ENCODE measurements around the gene ASIC3. TPM values are rescaled to one million over a fixed set of nuclear protein-coding genes. Genes with fewer than 3 reads are reported as not detected.

The ASIC3 gene
- total and polyA plus RNA-seq, 2 experiments from 2014 or later = 0.26 to 1.1 TPM

DNA sequence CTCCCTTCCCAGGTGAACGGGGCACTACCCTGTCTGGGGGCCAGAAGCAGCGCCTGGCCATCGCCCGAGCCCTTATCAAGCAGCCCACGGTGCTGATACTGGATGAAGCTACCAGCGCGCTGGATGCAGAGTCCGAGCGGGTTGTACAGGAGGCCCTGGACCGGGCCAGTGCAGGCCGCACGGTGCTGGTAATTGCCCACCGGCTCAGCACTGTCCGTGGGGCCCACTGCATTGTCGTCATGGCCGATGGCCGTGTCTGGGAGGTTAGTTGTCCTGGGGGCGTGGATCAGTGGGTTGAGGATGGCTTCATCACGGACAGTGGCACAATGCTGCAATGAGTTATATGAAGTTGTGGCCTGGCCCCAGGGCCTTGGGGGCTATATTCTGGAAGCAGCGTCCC is 4.4 kb upstream of the ASIC3 start:
- no peak for DNase-seq
- no peaks in the 10 kb centered on the region for H3K9me2 ChIP-seq (ENCODE audit: insufficient read depth)
- WGBS, 2 experiments (ENCODE audit: low coverage in 1 of 2, low lambda C conversion rate in 2 of 2, missing lambda C conversion rate in 2 of 2) = 94 to 95% methylated on average over 20 of the region's 20 CpGs
- in situ Hi-C loops (cut with MboI) = no loop called here
- no peaks in the 10 kb centered on the region for H3K36me3 ChIP-seq (ENCODE audit: low read depth)
- TF ChIP-seq EZH2phosphoT487 (IDR thresholded peaks at IDR 0.05; ENCODE audit: insufficient read depth, low read depth) (no peak), EZH2 (IDR thresholded peaks at IDR 0.05; ENCODE audit: insufficient read depth, poor library complexity, severe bottlenecking) (no peak)
- H3K9ac ChIP-seq = no peak overlapping the region
- no peak overlapping the region for H3K4me3 ChIP-seq
- no peak overlapping the region for H2AFZ ChIP-seq
- H3K27ac ChIP-seq = no peak overlapping the region
- peaks cover 17% of the 10 kb centered on the region for H3K4me1 ChIP-seq (ENCODE audit: insufficient read depth)
- H3K4me2 ChIP-seq (ENCODE audit: unreplicated experiment) = no peak overlapping the region
- H3K79me2 ChIP-seq (ENCODE audit: insufficient read depth) = no peaks in the 10 kb centered on the region
- no peaks in the 10 kb centered on the region for H4K20me1 ChIP-seq (ENCODE audit: insufficient read depth)
- H3K27me3 ChIP-seq (replicated peaks; ENCODE audit: insufficient read depth) = no peaks in the 10 kb centered on the region
- H3K9me3 ChIP-seq (ENCODE audit: low read depth) = no peaks in the 10 kb centered on the region
- peaks cover 13% of the 10 kb centered on the region for H3F3A ChIP-seq (ENCODE audit: insufficient read depth)

DNA sequence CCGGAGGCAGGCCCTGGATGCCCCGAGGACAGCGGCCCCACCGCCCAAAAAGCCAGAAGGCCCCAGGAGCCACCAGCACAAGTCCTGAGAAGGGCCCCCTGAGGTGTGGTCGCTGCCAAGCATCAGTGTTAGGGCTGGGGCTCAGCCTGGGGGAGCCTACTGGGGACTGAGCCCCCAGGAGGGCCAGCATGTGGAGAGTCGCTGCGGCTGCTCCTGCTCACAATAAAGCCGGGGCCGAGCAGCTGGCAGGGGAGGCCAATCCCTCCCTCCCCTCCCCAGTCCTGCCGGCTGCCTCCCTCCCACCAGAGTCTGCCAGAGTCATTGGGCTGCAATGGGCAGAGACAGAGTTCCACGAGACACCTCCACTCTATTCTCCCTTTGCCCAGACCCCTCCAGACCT is 3.1 kb upstream of the ASIC3 start:
- in situ Hi-C loops (cut with MboI) = no loop called here
- Histone ChIP-seq H3K27me3 (replicated peaks; ENCODE audit: insufficient read depth) (no peaks in the 10 kb centered on the region), H3K9me3 (ENCODE audit: low read depth) (no peaks in the 10 kb centered on the region), H3K9ac (no peak overlapping the region), H2AFZ (no peak overlapping the region), H3K79me2 (ENCODE audit: insufficient read depth) (no peaks in the 10 kb centered on the region), H3F3A (ENCODE audit: insufficient read depth) (peaks cover 13% of the 10 kb centered on the region), H3K36me3 (ENCODE audit: low read depth) (no peaks in the 10 kb centered on the region), H3K4me3 (no peak overlapping the region), H3K27ac (no peak overlapping the region), H3K4me2 (ENCODE audit: unreplicated experiment) (no peak overlapping the region), H3K9me2 (ENCODE audit: insufficient read depth) (no peaks in the 10 kb centered on the region), H3K4me1 (ENCODE audit: insufficient read depth) (peaks cover 9% of the 10 kb centered on the region), H4K20me1 (ENCODE audit: insufficient read depth) (no peaks in the 10 kb centered on the region)
- TF ChIP-seq EZH2 (IDR thresholded peaks at IDR 0.05; ENCODE audit: insufficient read depth, poor library complexity, severe bottlenecking) (no peak), EZH2phosphoT487 (IDR thresholded peaks at IDR 0.05; ENCODE audit: insufficient read depth, low read depth) (no peak)
- DNase-seq = no peak
- WGBS, 2 experiments (ENCODE audit: low coverage in 1 of 2, low lambda C conversion rate in 2 of 2, missing lambda C conversion rate in 2 of 2) = 78 to 92% methylated on average over 8 to 9 of the region's 11 CpGs

GRCh38 chr7:151045967-151046366 is 2.4 kb upstream of the ASIC3 start:
- no peak overlapping the region for H3K9ac ChIP-seq
- no peaks in the 10 kb centered on the region for H3K9me2 ChIP-seq (ENCODE audit: insufficient read depth)
- H3K4me1 ChIP-seq (ENCODE audit: insufficient read depth) = peaks cover 9% of the 10 kb centered on the region
- H3K4me2 ChIP-seq (ENCODE audit: unreplicated experiment) = no peak overlapping the region
- H3K27me3 ChIP-seq (replicated peaks; ENCODE audit: insufficient read depth) = no peaks in the 10 kb centered on the region
- WGBS, 2 experiments (ENCODE audit: low coverage in 1 of 2, low lambda C conversion rate in 2 of 2, missing lambda C conversion rate in 2 of 2) = 75 to 76% methylated on average over 9 of the region's 9 CpGs
- no peaks in the 10 kb centered on the region for H3K36me3 ChIP-seq (ENCODE audit: low read depth)
- no peaks in the 10 kb centered on the region for H3K9me3 ChIP-seq (ENCODE audit: low read depth)
- H4K20me1 ChIP-seq (ENCODE audit: insufficient read depth) = no peaks in the 10 kb centered on the region
- in situ Hi-C loops (cut with MboI) = no loop called here
- no peak overlapping the region for H3K27ac ChIP-seq
- TF ChIP-seq EZH2 (IDR thresholded peaks at IDR 0.05; ENCODE audit: insufficient read depth, poor library complexity, severe bottlenecking) = no peak
- no peak for TF ChIP-seq EZH2phosphoT487 (IDR thresholded peaks at IDR 0.05; ENCODE audit: insufficient read depth, low read depth)
- no peak overlapping the region for H2AFZ ChIP-seq
- no peaks in the 10 kb centered on the region for H3K79me2 ChIP-seq (ENCODE audit: insufficient read depth)
- peaks cover 13% of the 10 kb centered on the region for H3F3A ChIP-seq (ENCODE audit: insufficient read depth)
- no peak for DNase-seq
- no peak overlapping the region for H3K4me3 ChIP-seq

GRCh38 chr7:151046603-151047573 is 1.4 kb upstream of the ASIC3 start:
- Histone ChIP-seq H3K27me3 (replicated peaks; ENCODE audit: insufficient read depth) (no peaks in the 10 kb centered on the region), H3K36me3 (ENCODE audit: low read depth) (no peaks in the 10 kb centered on the region), H3K79me2 (ENCODE audit: insufficient read depth) (no peaks in the 10 kb centered on the region), H3K9ac (peak overlapping the region; percentile 38), H3K9me2 (ENCODE audit: insufficient read depth) (no peaks in the 10 kb centered on the region), H4K20me1 (ENCODE audit: insufficient read depth) (no peaks in the 10 kb centered on the region), H3K4me1 (ENCODE audit: insufficient read depth) (peaks cover 9% of the 10 kb centered on the region), H3K27ac (no peak overlapping the region), H3F3A (ENCODE audit: insufficient read depth) (peaks cover 13% of the 10 kb centered on the region), H3K4me2 (ENCODE audit: unreplicated experiment) (no peak overlapping the region), H3K9me3 (ENCODE audit: low read depth) (no peaks in the 10 kb centered on the region), H3K4me3 (no peak overlapping the region), H2AFZ (no peak overlapping the region)
- in situ Hi-C loops (cut with MboI) = no loop called here
- DNase-seq = peak; percentile 67
- no peak for TF ChIP-seq EZH2 (IDR thresholded peaks at IDR 0.05; ENCODE audit: insufficient read depth, poor library complexity, severe bottlenecking)
- no peak for TF ChIP-seq EZH2phosphoT487 (IDR thresholded peaks at IDR 0.05; ENCODE audit: insufficient read depth, low read depth)
- 18 to 20% methylated on average over 14 of the region's 14 CpGs for WGBS, 2 experiments (ENCODE audit: low coverage in 1 of 2, low lambda C conversion rate in 2 of 2, missing lambda C conversion rate in 2 of 2)

Data from GM23248 (cell line).